ENCODE data around the gene NRAP. TPM values are rescaled to one million over a fixed set of nuclear protein-coding genes. Genes with fewer than 3 reads are reported as not detected.

NRAP gene
- polyA plus RNA-seq (2013, experiment 1 of 2) = not detected
- polyA plus RNA-seq (2013, experiment 2 of 2) = not detected

- no peak within 1 kb of the TSS for H3K27ac ChIP-seq (ENCODE audit: low read depth, low read length, severe bottlenecking)
These were observed at the start of gene NRAP for GRCh38 chr10:113663908-113664307. Gene NRAP (minus strand): TSS chr10:113664041. CDS start chr10:113663882, 159 bp downstream.

GRCh38 chr10:113713640-113713982 lies 49.8 kb upstream of the NRAP start:
- peaks cover 4% of the 10 kb centered on the region for H3K36me3 ChIP-seq (ENCODE audit: control insufficient read depth, insufficient read depth, low read length)
- WGBS, 2 experiments (ENCODE audit: insufficient coverage in 2 of 2) = 86% methylated on average over 1 of the region's 2 CpGs; no CpG with 5 or more reads in 1 of the 2 experiments
- H3K4me1 ChIP-seq (ENCODE audit: control insufficient read depth, insufficient read depth, low read length, poor library complexity, severe bottlenecking) = peaks cover 33% of the 10 kb centered on the region
- no peak overlapping the region for H3K4me3 ChIP-seq (ENCODE audit: extremely low read depth, insufficient read depth, low read length, poor library complexity, severe bottlenecking)
- H3K9me3 ChIP-seq (ENCODE audit: control insufficient read depth, low read length) = no peaks in the 10 kb centered on the region
- H3K27ac ChIP-seq (ENCODE audit: low read depth, low read length, severe bottlenecking) = no peak overlapping the region

More at GRCh38 chr10:113663908-113664307, at the start of gene NRAP:
- peaks cover 20% of the 10 kb centered on the region for H3K4me1 ChIP-seq (ENCODE audit: control insufficient read depth, insufficient read depth, low read length, poor library complexity, severe bottlenecking)
- H3K9me3 ChIP-seq (ENCODE audit: control insufficient read depth, low read length) = no peaks in the 10 kb centered on the region
- H3K4me3 ChIP-seq (ENCODE audit: extremely low read depth, insufficient read depth, low read length, poor library complexity, severe bottlenecking) = no peak within 1 kb of the TSS
- no peaks in the 10 kb centered on the region for H3K36me3 ChIP-seq (ENCODE audit: control insufficient read depth, insufficient read depth, low read length)
- WGBS, 2 experiments (ENCODE audit: insufficient coverage in 2 of 2) = 86 to 100% methylated on average over 2 to 3 of the region's 5 CpGs

- WGBS, 2 experiments (ENCODE audit: insufficient coverage in 2 of 2) = 75 to 77% methylated on average over 3 to 6 of the region's 8 CpGs
These were observed 49.2 kb upstream of the NRAP start for GRCh38 chr10:113712755-113713639.

GRCh38 chr10:113712024-113712423 lies 48.2 kb upstream of the NRAP start:
- WGBS, 2 experiments (ENCODE audit: insufficient coverage in 2 of 2) = 76 to 86% methylated on average over 2 of the region's 3 CpGs

More at GRCh38 chr10:113712755-113713639, 49.2 kb upstream of the NRAP start:
- Histone ChIP-seq H3K36me3 (ENCODE audit: control insufficient read depth, insufficient read depth, low read length) (peaks cover 4% of the 10 kb centered on the region), H3K4me1 (ENCODE audit: control insufficient read depth, insufficient read depth, low read length, poor library complexity, severe bottlenecking) (peaks cover 39% of the 10 kb centered on the region), H3K9me3 (ENCODE audit: control insufficient read depth, low read length) (no peaks in the 10 kb centered on the region), H3K27ac (ENCODE audit: low read depth, low read length, severe bottlenecking) (no peak overlapping the region), H3K4me3 (ENCODE audit: extremely low read depth, insufficient read depth, low read length, poor library complexity, severe bottlenecking) (no peak overlapping the region)

GRCh38 chr10:113711142-113711541 lies 47.3 kb upstream of the NRAP start:
- Histone ChIP-seq H3K4me3 (ENCODE audit: extremely low read depth, insufficient read depth, low read length, poor library complexity, severe bottlenecking) (no peak overlapping the region), H3K4me1 (ENCODE audit: control insufficient read depth, insufficient read depth, low read length, poor library complexity, severe bottlenecking) (peaks cover 45% of the 10 kb centered on the region), H3K27ac (ENCODE audit: low read depth, low read length, severe bottlenecking) (peak overlapping the region; percentile 94), H3K36me3 (ENCODE audit: control insufficient read depth, insufficient read depth, low read length) (no peaks in the 10 kb centered on the region), H3K9me3 (ENCODE audit: control insufficient read depth, low read length) (no peaks in the 10 kb centered on the region)
- WGBS, 2 experiments (ENCODE audit: insufficient coverage in 2 of 2) = 62 to 68% methylated on average over 2 of the region's 2 CpGs

More at GRCh38 chr10:113712024-113712423, 48.2 kb upstream of the NRAP start:
- no peak overlapping the region for H3K4me3 ChIP-seq (ENCODE audit: extremely low read depth, insufficient read depth, low read length, poor library complexity, severe bottlenecking)
- peaks cover 2% of the 10 kb centered on the region for H3K36me3 ChIP-seq (ENCODE audit: control insufficient read depth, insufficient read depth, low read length)
- H3K4me1 ChIP-seq (ENCODE audit: control insufficient read depth, insufficient read depth, low read length, poor library complexity, severe bottlenecking) = peaks cover 42% of the 10 kb centered on the region
- no peak overlapping the region for H3K27ac ChIP-seq (ENCODE audit: low read depth, low read length, severe bottlenecking)
- no peaks in the 10 kb centered on the region for H3K9me3 ChIP-seq (ENCODE audit: control insufficient read depth, low read length)

- WGBS, 2 experiments (ENCODE audit: insufficient coverage in 2 of 2) = 25 to 28% methylated on average over 4 of the region's 8 CpGs
- Histone ChIP-seq H3K27ac (ENCODE audit: low read depth, low read length, severe bottlenecking) (peak overlapping the region; percentile 94), H3K36me3 (ENCODE audit: control insufficient read depth, insufficient read depth, low read length) (no peaks in the 10 kb centered on the region), H3K4me3 (ENCODE audit: extremely low read depth, insufficient read depth, low read length, poor library complexity, severe bottlenecking) (no peak overlapping the region), H3K4me1 (ENCODE audit: control insufficient read depth, insufficient read depth, low read length, poor library complexity, severe bottlenecking) (peaks cover 54% of the 10 kb centered on the region), H3K9me3 (ENCODE audit: control insufficient read depth, low read length) (no peaks in the 10 kb centered on the region)
These were observed 45.5 kb upstream of the NRAP start for GRCh38 chr10:113709221-113709838.

GRCh38 chr10:113708640-113709039 lies 44.8 kb upstream of the NRAP start:
- peak overlapping the region; percentile 94 for H3K27ac ChIP-seq (ENCODE audit: low read depth, low read length, severe bottlenecking)
- peaks cover 54% of the 10 kb centered on the region for H3K4me1 ChIP-seq (ENCODE audit: control insufficient read depth, insufficient read depth, low read length, poor library complexity, severe bottlenecking)
- H3K36me3 ChIP-seq (ENCODE audit: control insufficient read depth, insufficient read depth, low read length) = no peaks in the 10 kb centered on the region
- H3K9me3 ChIP-seq (ENCODE audit: control insufficient read depth, low read length) = no peaks in the 10 kb centered on the region
- H3K4me3 ChIP-seq (ENCODE audit: extremely low read depth, insufficient read depth, low read length, poor library complexity, severe bottlenecking) = no peak overlapping the region
- 100% methylated on average over 1 of the region's 6 CpGs for WGBS, 2 experiments (ENCODE audit: insufficient coverage in 2 of 2)

GRCh38 chr10:113706623-113707022 lies 42.8 kb upstream of the NRAP start:
- no peaks in the 10 kb centered on the region for H3K9me3 ChIP-seq (ENCODE audit: control insufficient read depth, low read length)
- no peak overlapping the region for H3K4me3 ChIP-seq (ENCODE audit: extremely low read depth, insufficient read depth, low read length, poor library complexity, severe bottlenecking)
- peaks cover 49% of the 10 kb centered on the region for H3K4me1 ChIP-seq (ENCODE audit: control insufficient read depth, insufficient read depth, low read length, poor library complexity, severe bottlenecking)
- no peak overlapping the region for H3K27ac ChIP-seq (ENCODE audit: low read depth, low read length, severe bottlenecking)
- WGBS, 2 experiments (ENCODE audit: insufficient coverage in 2 of 2) = 77 to 83% methylated on average over 1 to 2 of the region's 5 CpGs
- no peaks in the 10 kb centered on the region for H3K36me3 ChIP-seq (ENCODE audit: control insufficient read depth, insufficient read depth, low read length)

GRCh38 chr10:113705344-113705652 lies 41.5 kb upstream of the NRAP start:
- Histone ChIP-seq H3K4me1 (ENCODE audit: control insufficient read depth, insufficient read depth, low read length, poor library complexity, severe bottlenecking) (peaks cover 36% of the 10 kb centered on the region), H3K27ac (ENCODE audit: low read depth, low read length, severe bottlenecking) (no peak overlapping the region), H3K4me3 (ENCODE audit: extremely low read depth, insufficient read depth, low read length, poor library complexity, severe bottlenecking) (no peak overlapping the region), H3K9me3 (ENCODE audit: control insufficient read depth, low read length) (no peaks in the 10 kb centered on the region), H3K36me3 (ENCODE audit: control insufficient read depth, insufficient read depth, low read length) (no peaks in the 10 kb centered on the region)

- H3K4me1 ChIP-seq (ENCODE audit: control insufficient read depth, insufficient read depth, low read length, poor library complexity, severe bottlenecking) = peaks cover 31% of the 10 kb centered on the region
- no peaks in the 10 kb centered on the region for H3K36me3 ChIP-seq (ENCODE audit: control insufficient read depth, insufficient read depth, low read length)
- no peak overlapping the region for H3K27ac ChIP-seq (ENCODE audit: low read depth, low read length, severe bottlenecking)
- no peaks in the 10 kb centered on the region for H3K9me3 ChIP-seq (ENCODE audit: control insufficient read depth, low read length)
- WGBS, 2 experiments (ENCODE audit: insufficient coverage in 2 of 2) = 76 to 89% methylated on average over 3 of the region's 6 CpGs
- H3K4me3 ChIP-seq (ENCODE audit: extremely low read depth, insufficient read depth, low read length, poor library complexity, severe bottlenecking) = no peak overlapping the region
These were observed 40.9 kb upstream of the NRAP start for GRCh38 chr10:113704637-113705343.

All from mesodermal cell (in vitro differentiated cells).